Keratinocyte (primary cell): ENCODE measurements around the gene LRRC7.

ENCODE experiments used
- CTCF ChIP-seq, 3 experiments: IDR thresholded peaks in 1 of 3; conservative IDR thresholded peaks in 1 of 3; optimal IDR thresholded peaks in 1 of 3; 2 replicates in 2 of 3; 3 replicates in 1 of 3; pipeline versions ENCODE3 to v1.5.1; 2011; ENCODE audit warnings: low read length in 3 of 3, mild to moderate bottlenecking in 3 of 3, moderate library complexity in 2 of 3, control low read depth in 1 of 3, inconsistent platforms in 1 of 3; ENCODE audit not compliant: insufficient read depth in 2 of 3; ENCODE audit errors: extremely low read depth in 1 of 3
- EZH2 ChIP-seq: IDR thresholded peaks from one replicate; pipeline ENCODE4 v1.6.1; 2012; ENCODE audit warnings: inconsistent platforms, mild to moderate bottlenecking, low read length, moderate library complexity

GRCh38 chr1:69998847-69999246, 431.1 kb downstream of the LRRC7 start:
- TF ChIP-seq CTCF (optimal IDR thresholded peaks at IDR 0.05 in 1 of 3, IDR thresholded peaks at IDR 0.05 in 1 of 3, conservative IDR thresholded peaks at IDR 0.05 in 1 of 3; ENCODE audit: extremely low read depth in 1 of 3, insufficient read depth in 2 of 3, low read length in 3 of 3) (no peak), EZH2 (no peak)
